SH-SY5Y (cell line): ENCODE results near the gene ABCF3.

Experiments
- GATA2 ChIP-seq: IDR thresholded peaks from 2 replicates; pipeline ENCODE4 v1.6.1; 2011; ENCODE audit warnings: mild to moderate bottlenecking, low read depth, low read length
- GATA3 ChIP-seq: IDR thresholded peaks from 2 replicates; pipeline ENCODE4 v1.6.1; 2011; ENCODE audit warnings: low read depth, mild to moderate bottlenecking, low read length, moderate library complexity

The ABCF3 gene

DNA sequence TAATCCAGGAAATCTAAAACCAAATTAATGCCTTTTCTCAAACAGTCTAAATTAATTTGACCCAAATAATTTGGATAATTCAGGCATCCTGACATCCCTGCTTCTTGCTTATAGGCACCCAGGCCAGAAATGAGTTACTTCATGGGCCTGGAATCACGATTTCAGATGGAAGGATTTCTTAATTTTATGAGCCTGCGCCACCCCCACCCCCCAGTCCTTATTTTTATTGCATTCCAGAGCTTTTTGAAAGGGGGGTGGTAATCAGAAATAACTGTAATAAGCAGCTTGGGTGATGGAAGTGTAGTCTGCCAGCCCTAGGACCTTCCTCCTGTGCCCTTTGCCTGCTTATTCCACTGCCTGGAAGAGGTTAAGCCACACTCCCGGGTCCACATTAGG, 10.0 kb upstream of the ABCF3 start:
- TF ChIP-seq GATA2: no peak
- TF ChIP-seq GATA3: no peak

DNA sequence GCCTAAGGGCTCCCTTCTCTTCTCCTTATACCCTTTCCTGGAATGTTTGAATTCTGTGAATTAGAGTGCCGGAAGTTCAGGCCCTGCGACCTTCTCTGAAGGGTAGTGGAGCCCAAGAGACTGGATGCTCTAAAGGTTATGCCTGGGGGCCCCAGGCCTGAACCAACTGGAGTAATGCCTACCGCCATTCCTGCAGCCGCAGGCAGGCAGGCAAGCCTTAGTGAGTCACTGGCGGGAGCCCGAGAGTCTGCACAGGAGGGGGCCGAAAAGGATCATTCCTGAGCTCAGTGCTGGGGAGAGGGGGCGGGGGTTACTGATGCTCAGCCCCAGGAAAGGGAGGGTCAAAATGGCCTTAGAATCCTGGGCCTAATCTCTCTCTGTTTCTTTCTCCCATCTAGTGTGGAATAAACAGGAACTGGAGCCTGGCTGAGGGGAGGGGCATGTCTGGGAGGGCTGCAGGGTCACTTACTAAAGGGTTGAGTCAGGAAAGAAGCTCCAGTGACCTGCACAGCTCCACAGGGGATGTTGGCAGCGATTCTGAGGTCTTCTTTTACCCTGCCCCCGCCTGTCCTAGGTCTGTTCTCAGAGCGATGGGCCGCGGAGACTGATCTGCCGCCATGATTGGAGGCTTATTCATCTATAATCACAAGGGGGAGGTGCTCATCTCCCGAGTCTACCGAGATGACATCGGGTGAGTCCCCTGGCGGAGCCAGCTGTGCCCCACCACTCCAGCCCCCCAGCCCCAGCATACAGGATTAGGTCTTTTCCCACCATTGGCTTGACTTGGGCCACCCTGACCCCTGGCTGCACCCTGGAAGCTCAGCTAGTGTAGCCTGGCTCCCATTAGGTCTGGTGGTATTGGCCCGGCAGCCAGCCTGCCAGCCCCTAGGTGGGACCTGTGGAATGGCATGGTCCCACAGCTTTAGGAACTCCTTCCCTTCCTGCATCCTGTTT, 9.3 kb upstream of the ABCF3 start:
- TF ChIP-seq GATA2: 0 out of 2 replicates have a peak, but pooled peaks have one; percentile 30
- TF ChIP-seq GATA3: no peak

DNA sequence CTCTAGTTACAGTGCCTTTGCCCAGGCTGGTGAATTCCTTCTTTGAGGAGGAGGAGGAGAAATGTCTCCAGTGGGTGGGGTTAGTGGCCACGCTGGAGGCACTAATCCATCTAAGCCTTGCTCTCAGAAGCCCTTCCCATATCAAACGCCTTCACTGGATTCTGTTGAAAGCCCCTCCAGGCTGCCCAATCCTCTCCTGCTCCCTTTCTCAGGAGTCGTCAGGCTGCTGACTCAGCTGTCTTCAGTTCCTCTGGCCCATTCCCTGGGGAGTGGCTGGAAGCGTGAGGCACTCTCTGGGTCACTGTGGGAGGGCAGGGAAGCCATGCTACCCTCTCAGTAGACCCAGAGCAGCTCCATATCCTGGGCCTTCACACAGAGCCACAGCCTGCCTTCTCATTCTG, 8.7 kb upstream of the ABCF3 start:
- no peak for TF ChIP-seq GATA3
- no peak for TF ChIP-seq GATA2

DNA sequence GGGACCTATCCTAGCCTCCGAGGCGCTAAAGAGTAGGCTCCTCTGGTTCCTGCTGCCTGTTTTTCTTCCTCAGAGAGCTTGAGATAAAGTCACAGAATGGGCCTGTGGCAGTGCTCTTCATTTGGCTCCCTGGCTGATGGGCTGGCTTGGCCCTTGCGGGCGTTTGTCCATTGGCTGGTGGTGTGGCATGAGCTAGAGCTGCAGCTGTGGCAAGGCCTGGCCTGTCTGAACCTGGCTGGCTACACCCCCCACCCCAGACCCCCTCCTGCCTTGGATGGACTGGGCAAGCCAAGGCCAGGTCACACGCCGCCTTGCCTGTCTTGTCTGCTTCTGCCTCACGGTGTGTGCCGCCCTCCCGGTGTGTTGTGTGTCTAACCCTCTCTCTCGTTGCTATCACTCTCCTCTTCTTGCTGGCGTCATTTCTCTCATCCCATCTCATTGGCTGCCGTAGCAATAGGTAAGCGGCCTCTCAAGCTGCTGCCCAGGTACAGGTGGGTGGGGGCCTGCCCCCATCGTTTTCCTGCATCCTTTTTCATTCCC, 8.2 kb upstream of the ABCF3 start:
- TF ChIP-seq GATA3 (no peak), GATA2 (no peak)

- TF ChIP-seq GATA3: no peak
- TF ChIP-seq GATA2: no peak
Measured at GRCh38 chr3:184178521-184179138, 7.4 kb upstream of the ABCF3 start.

GRCh38 chr3:184180165-184180564, 5.8 kb upstream of the ABCF3 start:
- TF ChIP-seq GATA2 (no peak), GATA3 (no peak)

DNA sequence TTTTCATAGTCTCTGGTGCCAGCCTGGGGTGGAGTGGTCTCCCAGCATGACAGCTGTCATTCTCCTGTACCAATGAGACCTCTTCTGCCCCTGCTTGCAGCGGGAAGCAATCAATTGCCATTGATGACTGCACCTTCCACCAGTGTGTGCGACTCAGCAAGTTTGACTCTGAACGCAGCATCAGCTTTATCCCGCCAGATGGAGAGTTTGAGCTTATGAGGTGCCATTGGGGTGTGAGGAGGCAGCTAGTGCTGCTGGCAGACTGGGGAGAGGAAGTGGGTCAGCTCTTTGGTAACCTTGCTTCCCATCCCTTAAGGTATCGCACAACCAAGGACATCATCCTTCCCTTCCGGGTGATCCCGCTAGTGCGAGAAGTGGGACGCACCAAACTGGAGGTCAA, 4.4 kb upstream of the ABCF3 start:
- TF ChIP-seq GATA2: no peak
- no peak for TF ChIP-seq GATA3

- TF ChIP-seq GATA3 (no peak), GATA2 (no peak)
Measured at GRCh38 chr3:184183679-184184078, 2.3 kb upstream of the ABCF3 start.

GRCh38 chr3:184184546-184185230, 1.3 kb upstream of the ABCF3 start:
- TF ChIP-seq GATA2: no peak
- TF ChIP-seq GATA3: no peak

DNA sequence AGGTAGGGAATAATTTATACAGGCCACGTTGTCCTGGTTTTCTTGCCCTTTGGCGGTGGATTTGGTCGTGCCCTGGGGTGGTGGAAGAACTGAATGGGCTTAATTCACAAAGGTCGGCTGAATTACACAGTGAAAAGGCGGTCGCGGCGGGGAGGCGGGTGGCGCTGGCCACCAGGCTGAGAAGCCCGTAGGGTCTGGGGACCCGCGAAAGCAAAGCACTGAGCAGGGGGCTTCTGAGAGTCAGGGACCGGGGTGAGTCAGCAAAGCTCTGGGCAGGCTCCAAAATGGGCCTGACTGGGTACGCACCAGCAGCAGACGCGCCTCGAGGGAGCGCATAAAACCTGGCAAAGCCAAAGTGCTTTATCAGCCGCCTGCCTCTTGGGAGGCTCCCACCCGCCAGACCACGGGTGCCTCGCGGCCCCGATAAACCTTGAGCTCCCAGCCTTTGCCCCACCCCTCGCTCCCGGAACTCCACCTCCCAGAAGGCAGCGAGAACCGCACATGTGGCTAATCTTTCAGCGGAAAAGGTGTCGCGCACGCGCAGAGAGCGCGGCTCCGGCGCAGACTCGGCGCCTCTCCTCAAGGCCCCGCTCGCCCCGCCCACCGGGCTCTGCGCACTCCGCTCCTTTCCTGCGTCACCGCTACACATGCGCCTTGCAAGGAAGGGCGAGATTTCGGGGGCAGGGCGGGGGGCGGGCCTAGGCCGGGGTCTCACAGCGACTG, 377 bp upstream of the ABCF3 start:
- peak; percentile 71 for TF ChIP-seq GATA2
- TF ChIP-seq GATA3: no peak

DNA sequence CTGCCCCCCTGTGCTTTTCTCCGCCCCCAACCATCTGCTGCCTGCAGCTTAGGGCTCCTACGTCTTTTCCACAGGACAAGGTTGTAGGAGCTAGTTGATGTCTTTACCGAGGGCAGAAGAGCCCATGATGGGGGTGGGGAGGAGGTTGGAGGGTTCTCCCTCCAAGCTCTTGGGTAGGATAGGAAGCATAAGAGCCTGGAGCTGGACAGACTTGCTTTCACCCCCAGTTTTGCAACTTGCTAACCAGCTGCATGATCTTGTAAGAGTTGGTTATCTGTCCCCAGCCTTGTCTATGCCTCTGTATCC, 856 bp downstream of the ABCF3 start:
- TF ChIP-seq GATA2 (no peak), GATA3 (no peak)

- TF ChIP-seq GATA3 (no peak), GATA2 (no peak)
Measured at GRCh38 chr3:184188080-184188479, 2.1 kb downstream of the ABCF3 start.

- TF ChIP-seq GATA2 (no peak), GATA3 (no peak)
Measured at GRCh38 chr3:184189421-184189820, 3.4 kb downstream of the ABCF3 start.

- TF ChIP-seq GATA3 (no peak), GATA2 (no peak)
Measured at GRCh38 chr3:184192889-184193288, 6.9 kb downstream of the ABCF3 start.
